HEK293T (cell line): ENCODE measurements around the gene LILRB4.
"Not testable (repeated sequence)": the region's sequence is repeated elsewhere in the genome, so short reads cannot be mapped to it uniquely, and the experiment has no call there.

ENCODE experiments used
- ARNT ChIP-seq: fragments of 450-650 bp; IDR thresholded peaks from 2 replicates; pipeline ENCODE4 v1.6.1; 2017; ENCODE audit warnings: mild to moderate bottlenecking
- BHLHE40 ChIP-seq: fragments of 450-650 bp; IDR thresholded peaks from 2 replicates; pipeline ENCODE4 v1.6.1; 2016; ENCODE audit warnings: mild to moderate bottlenecking, moderate library complexity, borderline replicate concordance
- FOXA1 ChIP-seq: fragments of 450-650 bp; IDR thresholded peaks from 2 replicates; pipeline ENCODE4 v1.6.1; 2016; ENCODE audit warnings: mild to moderate bottlenecking
- FOXM1 ChIP-seq: fragments of 450-650 bp; IDR thresholded peaks from 2 replicates; pipeline ENCODE4 v1.6.1; 2017; ENCODE audit warnings: mild to moderate bottlenecking, borderline replicate concordance
- HDGF ChIP-seq: fragments of 450-650 bp; IDR thresholded peaks from 2 replicates; pipeline ENCODE4 v1.6.1; 2017; ENCODE audit warnings: antibody characterized with exemption, borderline replicate concordance
- SP1 ChIP-seq: fragments of 450-650 bp; IDR thresholded peaks from 2 replicates; pipeline ENCODE4 v1.6.1; 2017
- SUZ12 ChIP-seq: fragments of 450-650 bp; IDR thresholded peaks from 2 replicates; pipeline ENCODE4 v1.6.1; 2016; ENCODE audit warnings: mild to moderate bottlenecking
- TARDBP ChIP-seq: fragments of 450-650 bp; IDR thresholded peaks from 2 replicates; pipeline ENCODE4 v1.6.1; 2016
- ZNF384 ChIP-seq: fragments of 450-650 bp; IDR thresholded peaks from 2 replicates; pipeline ENCODE4 v1.6.1; 2016

- not testable (repeated sequence) for TF ChIP-seq ZNF384, SP1, BHLHE40, ARNT, SUZ12, FOXA1, TARDBP, HDGF, FOXM1
Measured at GRCh38 chr19:54676210-54676834, 13.5 kb downstream of the LILRB4 start.
